ENCODE results near the gene THAP6.

The THAP6 gene

GRCh38 chr4:75511841-75512240 lies 2.4 kb upstream of the THAP6 start:
- Histone ChIP-seq H3K36me3 (ENCODE audit: insufficient read depth, low read length) (peaks cover 13% of the 10 kb centered on the region), H4K20me1 (ENCODE audit: insufficient read depth, low read length) (no peaks in the 10 kb centered on the region), H3K79me2 (ENCODE audit: insufficient read depth, low read length) (peaks cover 83% of the 10 kb centered on the region), H3K9ac (ENCODE audit: low read depth, low read length) (peak overlapping the region; percentile 18; the same call in 1 of the 2 replicates), H3K4me3 (ENCODE audit: low read depth in 1 of 2, low read length in 2 of 2) (peak overlapping the region in 1 of 2 experiments; percentile 95; a peak in 2 of 4 replicates), H3K4me2 (ENCODE audit: insufficient read depth, low read length) (peak overlapping the region; percentile 95), H3K27me3 (ENCODE audit: insufficient read depth, low read length, poor library complexity) (no peaks in the 10 kb centered on the region), H2AFZ (ENCODE audit: low read depth, low read length) (no peak overlapping the region), H3K4me1 (ENCODE audit: insufficient read depth, low read length) (peaks cover 58% of the 10 kb centered on the region), H3K9me3 (ENCODE audit: insufficient read depth, low read length, severe bottlenecking) (no peaks in the 10 kb centered on the region), H3K27ac (ENCODE audit: low read length) (peak overlapping the region; percentile 51; the same call in 1 of the 2 replicates)
- no peak for TF ChIP-seq EZH2 (IDR thresholded peaks at IDR 0.05; ENCODE audit: borderline replicate concordance, low read depth, low read length, severe bottlenecking)
- no peak for TF ChIP-seq CTCF (IDR thresholded peaks at IDR 0.05; ENCODE audit: borderline replicate concordance, extremely low read depth, low read length, poor library complexity, severe bottlenecking)
- DNase-seq = no peak
- ATAC-seq (ENCODE audit: insufficient read depth, low read depth) = no peak

GRCh38 chr4:75512386-75513211 lies 1.7 kb upstream of the THAP6 start:
- no peak for ATAC-seq (ENCODE audit: insufficient read depth, low read depth)
- no peak for DNase-seq
- H3K27ac ChIP-seq (ENCODE audit: low read length) = peak overlapping the region; percentile 51
- peak overlapping the region in 1 of 2 experiments; percentile 95; a peak in 3 of 4 replicates for H3K4me3 ChIP-seq (ENCODE audit: low read depth in 1 of 2, low read length in 2 of 2)
- no peak for TF ChIP-seq EZH2 (IDR thresholded peaks at IDR 0.05; ENCODE audit: borderline replicate concordance, low read depth, low read length, severe bottlenecking)
- H3K4me2 ChIP-seq (ENCODE audit: insufficient read depth, low read length) = peak overlapping the region; percentile 95
- peaks cover 77% of the 10 kb centered on the region for H3K79me2 ChIP-seq (ENCODE audit: insufficient read depth, low read length)
- H3K27me3 ChIP-seq (ENCODE audit: insufficient read depth, low read length, poor library complexity) = no peaks in the 10 kb centered on the region
- peaks cover 61% of the 10 kb centered on the region for H3K4me1 ChIP-seq (ENCODE audit: insufficient read depth, low read length)
- peak overlapping the region; percentile 18 for H3K9ac ChIP-seq (ENCODE audit: low read depth, low read length)
- H4K20me1 ChIP-seq (ENCODE audit: insufficient read depth, low read length) = no peaks in the 10 kb centered on the region
- peaks cover 19% of the 10 kb centered on the region for H3K36me3 ChIP-seq (ENCODE audit: insufficient read depth, low read length)
- H2AFZ ChIP-seq (ENCODE audit: low read depth, low read length) = no peak overlapping the region
- H3K9me3 ChIP-seq (ENCODE audit: insufficient read depth, low read length, severe bottlenecking) = no peaks in the 10 kb centered on the region

GRCh38 chr4:75513526-75514130 lies 645 bp upstream of the THAP6 start:
- no peaks in the 10 kb centered on the region for H3K9me3 ChIP-seq (ENCODE audit: insufficient read depth, low read length, severe bottlenecking)
- H2AFZ ChIP-seq (ENCODE audit: low read depth, low read length) = peak overlapping the region; percentile 80
- H3K36me3 ChIP-seq (ENCODE audit: insufficient read depth, low read length) = peaks cover 20% of the 10 kb centered on the region
- H4K20me1 ChIP-seq (ENCODE audit: insufficient read depth, low read length) = no peaks in the 10 kb centered on the region
- DNase-seq = peak; percentile 6
- no peak for ATAC-seq (ENCODE audit: insufficient read depth, low read depth)
- no peaks in the 10 kb centered on the region for H3K27me3 ChIP-seq (ENCODE audit: insufficient read depth, low read length, poor library complexity)
- peak overlapping the region; percentile 74 for H3K9ac ChIP-seq (ENCODE audit: low read depth, low read length)
- H3K4me1 ChIP-seq (ENCODE audit: insufficient read depth, low read length) = peaks cover 61% of the 10 kb centered on the region
- peaks cover 70% of the 10 kb centered on the region for H3K79me2 ChIP-seq (ENCODE audit: insufficient read depth, low read length)
- peak overlapping the region; percentile 92 for H3K27ac ChIP-seq (ENCODE audit: low read length)
- TF ChIP-seq CTCF (IDR thresholded peaks at IDR 0.05; ENCODE audit: borderline replicate concordance, extremely low read depth, low read length, poor library complexity, severe bottlenecking) = no peak
- no peak for TF ChIP-seq EZH2 (IDR thresholded peaks at IDR 0.05; ENCODE audit: borderline replicate concordance, low read depth, low read length, severe bottlenecking)
- H3K4me3 ChIP-seq (ENCODE audit: low read depth in 1 of 2, low read length in 2 of 2) = peak overlapping the region; percentile 91 to 95
- peak overlapping the region; percentile 95 for H3K4me2 ChIP-seq (ENCODE audit: insufficient read depth, low read length)

All from DND-41 (cell line).